Activated CD4-positive, CD25-positive, alpha-beta regulatory T cell treated with anti-CD3 and anti-CD28 coated beads, Interleukin-2, amount 50 U/mL, for 16 hours (primary cell): ENCODE results near the gene CGGBP1.

Source experiments
- DNase-seq: peaks from one replicate; pipeline ENCODE4 v3.0.0-alpha.2; 2020; ENCODE audit warnings: low read depth, low spot score

Gene CGGBP1, protein sequence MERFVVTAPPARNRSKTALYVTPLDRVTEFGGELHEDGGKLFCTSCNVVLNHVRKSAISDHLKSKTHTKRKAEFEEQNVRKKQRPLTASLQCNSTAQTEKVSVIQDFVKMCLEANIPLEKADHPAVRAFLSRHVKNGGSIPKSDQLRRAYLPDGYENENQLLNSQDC

DNA sequence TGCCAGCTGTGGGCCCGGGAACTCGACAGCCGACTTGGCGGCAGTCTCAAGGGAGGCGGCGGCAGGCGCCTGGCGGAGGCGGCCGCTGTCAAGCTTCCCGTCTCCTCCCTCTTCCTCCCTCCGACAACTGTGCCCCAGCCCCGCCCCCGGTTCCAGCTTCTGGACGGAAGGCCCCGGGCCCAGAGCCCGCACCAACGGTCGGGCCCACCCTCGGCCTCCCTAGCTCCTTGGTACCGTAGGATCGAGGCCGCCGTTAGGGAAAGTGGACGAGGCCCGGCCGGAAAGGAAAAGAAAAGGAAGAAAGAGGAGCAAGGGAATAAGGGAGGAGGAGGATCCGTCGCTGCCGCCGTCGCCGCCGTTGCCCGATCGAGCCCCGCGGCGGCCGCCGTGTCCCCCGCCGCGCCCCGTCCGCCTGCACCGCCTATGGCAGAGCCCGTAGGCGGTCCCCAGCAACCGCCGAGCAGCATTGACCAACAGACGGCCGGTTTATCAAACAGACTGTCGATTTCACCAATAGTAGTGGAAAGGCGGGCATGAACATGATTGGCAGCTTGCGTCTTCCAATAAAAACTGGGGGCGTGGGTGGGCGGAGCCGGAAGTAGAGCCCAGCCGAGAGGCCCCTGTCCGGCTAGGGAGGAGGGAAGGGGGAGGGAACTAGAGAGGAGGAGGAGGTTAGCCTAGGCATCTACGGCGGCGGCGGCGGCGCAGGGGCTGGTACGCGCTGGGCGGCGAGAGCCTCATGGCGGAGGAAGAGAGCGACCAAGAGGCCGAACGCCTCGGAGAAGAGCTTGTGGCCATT is at the start of gene CGGBP1, which contains the start of gene ZNF654:
CGGBP1 (minus strand) TSS at position 425 of the 799 bp plus-strand sequence. CDS start 3,029 bp downstream, outside the sequence.
ZNF654 (plus strand) TSS at position 675 of the 799 bp plus-strand sequence; CDS start at position 740, 65 bp downstream.
- DNase-seq, result peak; percentile 99

- DNase-seq, result no peak
Measured at GRCh38 chr3:88105325-88105724, 46.5 kb upstream of the CGGBP1 start.

DNA sequence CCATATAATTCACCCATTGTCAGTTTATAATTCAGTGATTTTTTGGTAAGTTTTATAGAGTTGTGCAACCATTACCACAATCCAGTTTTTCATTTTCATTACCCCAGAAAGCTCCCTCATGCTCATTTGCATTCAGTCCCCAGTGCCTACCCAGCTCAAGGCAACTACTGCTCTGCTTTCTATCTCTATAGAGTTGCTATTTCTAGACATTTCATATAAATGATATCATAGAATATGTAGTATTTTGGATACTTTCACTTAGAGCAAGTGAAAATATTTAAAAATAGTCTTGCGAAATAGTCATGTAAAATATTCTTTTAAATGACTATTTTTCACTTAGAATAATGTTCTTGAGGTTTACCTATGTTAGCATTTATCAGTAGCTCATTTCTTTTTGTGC is 42.3 kb upstream of the CGGBP1 start:
- DNase-seq, result no peak

DNA sequence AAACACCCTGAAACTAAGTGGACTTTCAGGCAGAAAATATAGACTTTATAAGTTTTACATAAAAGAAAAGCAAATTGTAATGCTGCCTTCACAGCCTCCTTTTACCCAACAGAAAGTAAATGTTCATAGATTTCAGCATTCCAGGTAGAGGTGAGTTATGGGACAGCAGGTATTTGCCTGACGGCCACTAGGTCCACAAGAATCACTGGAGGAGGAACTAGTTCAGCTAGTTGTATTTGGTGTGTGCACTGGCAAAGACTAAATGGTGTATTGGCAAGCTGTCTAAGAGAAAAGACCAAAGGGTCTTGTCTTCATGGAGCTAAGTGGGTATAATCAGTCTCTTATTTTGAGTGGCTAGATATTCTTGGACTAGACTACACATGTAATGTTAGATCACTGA is 34.5 kb upstream of the CGGBP1 start:
- no peak for DNase-seq

DNA sequence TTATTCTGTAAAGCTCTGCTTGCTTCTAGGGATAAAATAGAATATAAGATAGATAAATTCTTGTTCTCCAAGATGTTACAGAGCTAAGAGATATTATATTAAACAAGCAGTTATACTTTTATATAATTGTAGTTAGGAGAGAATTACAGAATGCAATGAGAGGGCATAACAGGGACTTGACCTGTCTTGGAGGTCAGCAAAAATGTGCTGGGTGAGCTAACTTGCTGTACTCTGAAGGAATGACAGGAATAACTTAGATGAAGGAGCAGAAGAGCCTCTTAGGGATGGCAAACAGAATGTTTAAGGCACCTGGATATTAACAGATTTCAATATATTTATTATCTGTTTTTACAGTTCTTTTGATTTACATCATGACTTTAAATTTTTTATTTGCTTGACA is 33.5 kb upstream of the CGGBP1 start:
- no peak for DNase-seq

DNA sequence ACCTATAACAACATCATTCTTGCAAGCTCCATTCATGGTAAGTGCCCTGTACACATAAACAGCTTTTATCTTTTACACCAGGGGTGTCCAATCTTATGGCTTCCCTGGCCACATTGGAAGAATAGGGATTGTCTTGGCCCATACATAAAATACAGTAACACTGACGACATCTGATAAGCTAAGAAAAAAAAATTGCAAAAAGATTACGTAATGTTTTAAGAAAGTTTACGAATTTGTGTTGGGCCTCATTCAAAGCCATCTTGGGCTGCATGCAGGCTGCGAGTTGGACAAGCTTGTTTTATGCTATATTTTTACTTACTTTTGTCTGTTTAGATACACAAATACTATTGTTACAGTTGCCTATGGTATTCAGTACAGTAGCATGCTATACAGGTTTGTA is 31.9 kb upstream of the CGGBP1 start:
- no peak for DNase-seq

- DNase-seq, result no peak
Measured at GRCh38 chr3:88084097-88084501, 25.3 kb upstream of the CGGBP1 start.

DNA sequence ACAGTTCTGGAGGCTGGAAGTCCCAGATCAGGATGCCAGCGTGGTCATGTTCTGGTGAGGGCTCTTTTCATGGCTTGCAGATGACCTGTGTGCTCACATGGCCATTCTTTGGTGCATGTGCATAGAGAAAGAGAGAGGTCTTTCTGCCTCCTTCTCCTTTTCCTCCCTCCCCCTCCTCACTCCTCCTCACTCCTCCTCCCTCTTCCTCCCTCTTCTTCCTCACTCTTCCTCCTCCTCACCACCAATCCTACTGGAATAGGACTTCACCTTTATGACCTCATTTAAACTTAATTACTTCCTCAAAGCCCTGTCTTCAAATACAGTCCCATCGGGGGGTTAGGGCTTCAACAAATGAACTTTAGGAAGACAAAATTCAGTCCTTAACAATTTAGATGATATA is 24.0 kb upstream of the CGGBP1 start:
- no peak for DNase-seq

- DNase-seq, result no peak
Measured at GRCh38 chr3:88078932-88079331, 20.1 kb upstream of the CGGBP1 start.

GRCh38 chr3:88076712-88077111 is 17.9 kb upstream of the CGGBP1 start:
- DNase-seq, result no peak

- DNase-seq, result no peak
Measured at GRCh38 chr3:88075497-88075896, 16.7 kb upstream of the CGGBP1 start.

DNA sequence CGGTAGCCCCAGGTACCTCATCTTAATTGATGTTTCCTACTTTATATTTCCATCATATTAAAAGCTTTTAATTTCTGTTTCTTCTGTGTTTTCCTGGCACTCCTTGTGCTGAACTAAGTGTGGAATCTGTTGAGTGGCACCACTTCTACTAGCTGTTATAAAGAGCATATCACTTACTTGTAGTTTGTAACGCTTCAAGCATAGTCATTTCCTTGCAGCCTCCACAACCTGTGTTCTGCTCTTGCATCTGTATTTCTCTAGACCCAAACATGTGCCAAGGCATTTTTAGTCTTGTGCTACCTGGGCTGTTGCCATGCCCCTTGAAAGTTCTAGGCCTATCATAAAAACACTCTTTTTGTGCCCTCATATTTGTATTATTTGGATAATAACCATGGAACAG is 16.3 kb upstream of the CGGBP1 start:
- DNase-seq, result no peak

GRCh38 chr3:88061746-88062145 is 2.9 kb upstream of the CGGBP1 start:
- DNase-seq, result no peak

DNA sequence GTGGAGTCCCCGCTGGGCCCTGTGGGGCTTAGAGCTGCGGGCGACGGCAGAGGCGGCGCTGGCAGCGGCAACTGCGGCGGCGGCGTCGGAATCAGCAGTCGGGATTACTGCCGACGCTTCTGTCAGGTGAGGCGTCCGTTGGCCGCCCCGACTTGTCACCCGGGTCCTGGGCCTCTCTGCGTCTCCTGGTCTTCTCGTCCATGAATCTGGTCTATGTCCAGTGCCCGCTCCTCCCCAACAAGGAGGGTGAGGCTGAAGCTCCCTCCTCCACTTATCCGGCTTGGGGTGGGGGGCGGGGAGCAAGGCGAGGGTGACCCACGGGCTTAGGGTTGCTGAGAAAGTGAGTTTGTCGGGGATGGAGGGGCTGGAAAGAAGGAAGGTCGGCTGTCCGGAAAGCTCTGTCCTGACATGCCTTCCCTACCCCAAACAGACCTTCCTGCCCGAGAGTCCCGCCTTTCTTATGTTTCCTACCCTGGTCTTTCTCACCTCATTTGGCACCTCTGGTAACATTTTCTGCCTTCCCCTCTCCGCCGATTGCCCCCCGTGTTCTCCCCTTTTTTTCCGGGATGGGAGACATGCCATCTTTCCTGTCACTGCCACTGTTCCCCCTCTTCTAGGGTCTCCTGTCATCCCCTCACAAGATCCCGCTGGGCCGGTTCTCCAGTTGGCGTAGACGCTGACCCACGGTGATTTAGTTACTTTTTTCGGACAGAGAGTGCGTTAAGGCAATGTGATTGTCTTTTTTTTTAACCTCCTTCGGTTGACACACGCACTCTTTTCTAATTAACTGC is 770 bp upstream of the CGGBP1 start:
- no peak for DNase-seq

DNA sequence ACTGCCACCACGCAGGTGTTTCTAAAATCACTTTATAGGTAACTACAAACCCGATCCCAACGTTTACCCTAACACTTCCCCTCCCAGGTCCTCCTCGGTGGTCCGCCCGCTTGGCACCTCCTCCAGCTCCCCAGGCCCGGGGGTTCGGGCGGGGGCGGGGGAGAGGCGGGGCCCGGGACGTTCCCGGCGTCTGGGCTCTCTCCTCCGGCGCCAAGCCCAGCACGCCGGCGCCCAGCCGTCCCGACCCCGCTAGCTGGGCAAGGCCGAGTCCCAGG is 562 bp downstream of the CGGBP1 start:
- DNase-seq, result no peak

GRCh38 chr3:88057630-88058305 is 1.0 kb downstream of the CGGBP1 start:
- no peak for DNase-seq

GRCh38 chr3:88046766-88047165 is 12.0 kb downstream of the CGGBP1 start:
- no peak for DNase-seq

- no peak for DNase-seq
Measured at GRCh38 chr3:88044411-88044810, 14.4 kb downstream of the CGGBP1 start.

GRCh38 chr3:88041005-88041404 is 17.8 kb downstream of the CGGBP1 start:
- DNase-seq, result no peak

DNA sequence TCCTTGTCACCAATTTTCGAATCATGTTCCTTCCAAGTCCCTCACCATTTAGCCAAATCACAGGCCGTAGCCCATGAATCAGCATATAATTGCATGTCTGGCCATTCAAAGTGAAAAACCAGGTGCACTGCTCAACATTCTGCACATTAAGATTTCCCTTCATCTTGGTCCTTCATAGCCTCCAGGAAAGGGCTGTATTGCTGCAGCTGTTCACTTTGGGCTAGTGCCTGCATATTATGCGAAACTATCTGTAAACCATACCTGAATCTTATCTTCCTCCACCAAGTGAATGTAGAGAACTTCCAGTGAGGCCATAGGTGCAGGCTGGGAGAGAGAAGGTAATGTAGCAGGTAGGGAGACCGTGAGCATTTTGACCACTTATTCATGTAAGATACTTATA is 18.3 kb downstream of the CGGBP1 start:
- DNase-seq, result no peak

- DNase-seq, result no peak
Measured at GRCh38 chr3:88038566-88038965, 20.2 kb downstream of the CGGBP1 start.

DNA sequence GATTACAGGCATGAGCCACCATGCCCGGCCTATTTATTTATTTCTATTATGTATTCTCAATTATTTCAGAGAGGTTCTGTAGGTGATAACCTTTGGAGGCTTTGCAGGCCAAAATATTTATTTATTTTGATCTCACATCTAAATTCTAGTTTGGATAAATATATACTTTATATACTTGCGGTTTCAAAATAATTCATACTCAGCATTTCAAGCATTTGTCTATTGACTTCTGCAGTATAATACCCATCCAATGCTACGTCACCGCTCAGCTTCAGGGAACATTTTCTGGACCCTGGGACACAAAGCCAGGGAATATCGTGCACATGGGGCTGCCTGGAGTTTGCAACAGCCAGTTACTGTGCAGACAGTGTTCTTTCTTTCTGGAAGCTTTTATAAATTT is 22.6 kb downstream of the CGGBP1 start:
- no peak for DNase-seq
